ENCODE data around the gene KRTAP19-8. TPM values are rescaled to one million over a fixed set of nuclear protein-coding genes. Genes with fewer than 3 reads are reported as not detected.

Gene KRTAP19-8
- total and polyA plus RNA-seq, 4 donors, result not detected

DNA sequence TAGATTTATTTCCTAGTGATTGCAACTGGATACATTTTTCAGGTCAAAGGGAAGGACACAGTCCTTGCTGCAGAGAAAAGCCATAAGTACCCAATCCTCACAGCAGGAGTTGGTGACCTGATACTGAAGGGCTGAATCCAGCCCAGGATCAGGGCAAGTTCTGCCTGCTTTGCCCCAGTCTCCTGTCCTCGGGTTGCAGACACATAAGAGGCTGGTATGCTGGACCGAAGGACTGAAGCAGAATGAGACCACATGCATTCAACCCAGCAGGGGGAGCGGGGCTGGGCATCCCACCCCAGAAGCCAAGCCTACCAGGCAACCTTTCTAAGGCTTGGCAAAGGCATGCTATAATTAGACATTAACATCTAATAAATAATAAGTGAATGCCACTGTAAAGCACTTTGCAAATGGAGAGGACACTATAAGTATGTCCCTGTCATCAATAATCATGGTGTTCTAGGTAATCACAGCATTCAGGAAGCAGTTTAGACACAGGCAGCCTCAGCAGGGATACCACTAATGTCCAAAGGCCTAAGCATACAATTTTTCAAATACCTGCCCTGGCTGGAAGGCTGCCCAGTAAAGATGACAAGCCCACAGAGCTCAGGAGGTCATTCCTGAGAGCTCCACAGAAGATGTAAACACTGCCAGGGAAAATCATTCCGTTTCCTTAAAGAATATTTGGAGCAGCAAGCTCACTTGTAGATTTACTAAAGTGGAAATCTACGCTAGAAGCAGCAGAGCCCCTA, 47.6 kb downstream of the KRTAP19-8 start:
- no peaks in the 10 kb centered on the region for H3K4me1 ChIP-seq (ENCODE audit: control insufficient read depth in 4 of 4, insufficient read depth in 4 of 4, low read length in 3 of 4)
- TF ChIP-seq, protein P1, sequence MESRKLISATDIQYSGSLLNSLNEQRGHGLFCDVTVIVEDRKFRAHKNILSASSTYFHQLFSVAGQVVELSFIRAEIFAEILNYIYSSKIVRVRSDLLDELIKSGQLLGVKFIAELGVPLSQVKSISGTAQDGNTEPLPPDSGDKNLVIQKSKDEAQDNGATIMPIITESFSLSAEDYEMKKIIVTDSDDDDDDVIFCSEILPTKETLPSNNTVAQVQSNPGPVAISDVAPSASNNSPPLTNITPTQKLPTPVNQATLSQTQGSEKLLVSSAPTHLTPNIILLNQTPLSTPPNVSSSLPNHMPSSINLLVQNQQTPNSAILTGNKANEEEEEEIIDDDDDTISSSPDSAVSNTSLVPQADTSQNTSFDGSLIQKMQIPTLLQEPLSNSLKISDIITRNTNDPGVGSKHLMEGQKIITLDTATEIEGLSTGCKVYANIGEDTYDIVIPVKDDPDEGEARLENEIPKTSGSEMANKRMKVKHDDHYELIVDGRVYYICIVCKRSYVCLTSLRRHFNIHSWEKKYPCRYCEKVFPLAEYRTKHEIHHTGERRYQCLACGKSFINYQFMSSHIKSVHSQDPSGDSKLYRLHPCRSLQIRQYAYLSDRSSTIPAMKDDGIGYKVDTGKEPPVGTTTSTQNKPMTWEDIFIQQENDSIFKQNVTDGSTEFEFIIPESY (IDR thresholded peaks at IDR 0.05), result no peak
- TF ChIP-seq, protein P2, sequence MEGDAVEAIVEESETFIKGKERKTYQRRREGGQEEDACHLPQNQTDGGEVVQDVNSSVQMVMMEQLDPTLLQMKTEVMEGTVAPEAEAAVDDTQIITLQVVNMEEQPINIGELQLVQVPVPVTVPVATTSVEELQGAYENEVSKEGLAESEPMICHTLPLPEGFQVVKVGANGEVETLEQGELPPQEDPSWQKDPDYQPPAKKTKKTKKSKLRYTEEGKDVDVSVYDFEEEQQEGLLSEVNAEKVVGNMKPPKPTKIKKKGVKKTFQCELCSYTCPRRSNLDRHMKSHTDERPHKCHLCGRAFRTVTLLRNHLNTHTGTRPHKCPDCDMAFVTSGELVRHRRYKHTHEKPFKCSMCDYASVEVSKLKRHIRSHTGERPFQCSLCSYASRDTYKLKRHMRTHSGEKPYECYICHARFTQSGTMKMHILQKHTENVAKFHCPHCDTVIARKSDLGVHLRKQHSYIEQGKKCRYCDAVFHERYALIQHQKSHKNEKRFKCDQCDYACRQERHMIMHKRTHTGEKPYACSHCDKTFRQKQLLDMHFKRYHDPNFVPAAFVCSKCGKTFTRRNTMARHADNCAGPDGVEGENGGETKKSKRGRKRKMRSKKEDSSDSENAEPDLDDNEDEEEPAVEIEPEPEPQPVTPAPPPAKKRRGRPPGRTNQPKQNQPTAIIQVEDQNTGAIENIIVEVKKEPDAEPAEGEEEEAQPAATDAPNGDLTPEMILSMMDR (IDR thresholded peaks at IDR 0.05; ENCODE audit: low read depth, low read length, missing input control), result no peak
- TF ChIP-seq, protein P3, sequence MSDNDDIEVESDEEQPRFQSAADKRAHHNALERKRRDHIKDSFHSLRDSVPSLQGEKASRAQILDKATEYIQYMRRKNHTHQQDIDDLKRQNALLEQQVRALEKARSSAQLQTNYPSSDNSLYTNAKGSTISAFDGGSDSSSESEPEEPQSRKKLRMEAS (IDR thresholded peaks at IDR 0.05), result no peak
- TF ChIP-seq EGR1 (IDR thresholded peaks at IDR 0.05; ENCODE audit: low read depth in 2 of 2) (no peak), YY1 (IDR thresholded peaks at IDR 0.05) (no peak), TAF1 (conservative IDR thresholded peaks at IDR 0.05) (no peak), NR2F2 (IDR thresholded peaks at IDR 0.05) (no peak), GABPA (IDR thresholded peaks at IDR 0.05 in 1 of 2, conservative IDR thresholded peaks at IDR 0.05 in 1 of 2) (no peak), HNF4A (conservative IDR thresholded peaks at IDR 0.05) (no peak), RAD21 (IDR thresholded peaks at IDR 0.05) (no peak), JUND (IDR thresholded peaks at IDR 0.05) (no peak), RXRA (IDR thresholded peaks at IDR 0.05) (no peak), HNF4G (IDR thresholded peaks at IDR 0.05) (no peak)
- TF ChIP-seq, protein P4, sequence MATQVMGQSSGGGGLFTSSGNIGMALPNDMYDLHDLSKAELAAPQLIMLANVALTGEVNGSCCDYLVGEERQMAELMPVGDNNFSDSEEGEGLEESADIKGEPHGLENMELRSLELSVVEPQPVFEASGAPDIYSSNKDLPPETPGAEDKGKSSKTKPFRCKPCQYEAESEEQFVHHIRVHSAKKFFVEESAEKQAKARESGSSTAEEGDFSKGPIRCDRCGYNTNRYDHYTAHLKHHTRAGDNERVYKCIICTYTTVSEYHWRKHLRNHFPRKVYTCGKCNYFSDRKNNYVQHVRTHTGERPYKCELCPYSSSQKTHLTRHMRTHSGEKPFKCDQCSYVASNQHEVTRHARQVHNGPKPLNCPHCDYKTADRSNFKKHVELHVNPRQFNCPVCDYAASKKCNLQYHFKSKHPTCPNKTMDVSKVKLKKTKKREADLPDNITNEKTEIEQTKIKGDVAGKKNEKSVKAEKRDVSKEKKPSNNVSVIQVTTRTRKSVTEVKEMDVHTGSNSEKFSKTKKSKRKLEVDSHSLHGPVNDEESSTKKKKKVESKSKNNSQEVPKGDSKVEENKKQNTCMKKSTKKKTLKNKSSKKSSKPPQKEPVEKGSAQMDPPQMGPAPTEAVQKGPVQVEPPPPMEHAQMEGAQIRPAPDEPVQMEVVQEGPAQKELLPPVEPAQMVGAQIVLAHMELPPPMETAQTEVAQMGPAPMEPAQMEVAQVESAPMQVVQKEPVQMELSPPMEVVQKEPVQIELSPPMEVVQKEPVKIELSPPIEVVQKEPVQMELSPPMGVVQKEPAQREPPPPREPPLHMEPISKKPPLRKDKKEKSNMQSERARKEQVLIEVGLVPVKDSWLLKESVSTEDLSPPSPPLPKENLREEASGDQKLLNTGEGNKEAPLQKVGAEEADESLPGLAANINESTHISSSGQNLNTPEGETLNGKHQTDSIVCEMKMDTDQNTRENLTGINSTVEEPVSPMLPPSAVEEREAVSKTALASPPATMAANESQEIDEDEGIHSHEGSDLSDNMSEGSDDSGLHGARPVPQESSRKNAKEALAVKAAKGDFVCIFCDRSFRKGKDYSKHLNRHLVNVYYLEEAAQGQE (IDR thresholded peaks at IDR 0.05), result no peak
- TF ChIP-seq, protein P5, sequence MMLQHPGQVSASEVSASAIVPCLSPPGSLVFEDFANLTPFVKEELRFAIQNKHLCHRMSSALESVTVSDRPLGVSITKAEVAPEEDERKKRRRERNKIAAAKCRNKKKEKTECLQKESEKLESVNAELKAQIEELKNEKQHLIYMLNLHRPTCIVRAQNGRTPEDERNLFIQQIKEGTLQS (IDR thresholded peaks at IDR 0.05), result no peak
- H3K4me3 ChIP-seq (ENCODE audit: low read depth in 1 of 3, low read length in 3 of 3), result no peak overlapping the region
- 71% methylated on average over 5 of the region's 5 CpGs for WGBS
- no peaks in the 10 kb centered on the region for H3K9me3 ChIP-seq (ENCODE audit: control insufficient read depth in 4 of 4, low read length in 3 of 4)
- no peaks in the 10 kb centered on the region for H3K27me3 ChIP-seq (ENCODE audit: control insufficient read depth in 4 of 4, insufficient read depth in 4 of 4, low read length in 3 of 4)
- no peak for DNase-seq (ENCODE audit: low spot score)
- no peaks in the 10 kb centered on the region for H3K36me3 ChIP-seq (ENCODE audit: control insufficient read depth in 4 of 4, insufficient read depth in 3 of 4, low read depth in 1 of 4, low read length in 3 of 4)
- H3K27ac ChIP-seq (ENCODE audit: low read depth in 1 of 2, low read length in 2 of 2), result no peak overlapping the region
- no peak overlapping the region for H3K9ac ChIP-seq (ENCODE audit: low read depth in 1 of 2, low read length in 2 of 2)
